GM08714 (cell line): Measurements from ENCODE around the gene SZT2.
"Not testable (repeated sequence)": the region's sequence is repeated elsewhere in the genome, so short reads cannot be mapped to it uniquely, and the experiment has no call there.

Experiments used
- H3K4me3 ChIP-seq: fragments of 200-500 bp; sonication (Bioruptor generic); 2 replicates; pipeline ENCODE4 v1.5.1; 2014; ENCODE audit warnings: mild to moderate bottlenecking, low read length, inconsistent platforms
- ZNF274 ChIP-seq: IDR thresholded peaks from 2 replicates; pipeline ENCODE4 v1.6.1; 2012; ENCODE audit warnings: mild to moderate bottlenecking, low read depth, low read length

The SZT2 gene

GRCh38 chr1:43368646-43369020, 21.1 kb upstream of the SZT2 start:
- no peak for TF ChIP-seq ZNF274
- H3K4me3 ChIP-seq, result peak overlapping the region; percentile 83

DNA sequence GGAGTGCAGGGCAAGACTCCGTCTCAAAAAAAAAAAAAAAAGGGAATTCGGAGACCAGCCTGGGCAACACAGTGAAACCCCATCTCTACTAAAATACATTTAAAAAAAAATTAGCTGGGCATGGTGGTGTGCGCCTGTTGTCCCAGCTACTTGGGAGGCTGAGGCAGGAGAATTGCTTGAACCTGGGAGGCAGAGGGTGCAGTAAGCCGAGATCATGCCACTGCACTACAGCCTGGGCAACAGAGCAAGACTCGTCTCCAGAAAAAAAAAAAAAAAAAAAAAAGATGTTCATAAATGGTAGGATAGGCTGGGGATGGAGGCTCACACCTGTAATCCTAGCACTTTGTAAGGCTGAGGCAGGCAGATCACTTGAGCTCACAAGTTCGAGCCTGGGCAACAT, 19.9 kb upstream of the SZT2 start:
- not testable (repeated sequence) for H3K4me3 ChIP-seq

DNA sequence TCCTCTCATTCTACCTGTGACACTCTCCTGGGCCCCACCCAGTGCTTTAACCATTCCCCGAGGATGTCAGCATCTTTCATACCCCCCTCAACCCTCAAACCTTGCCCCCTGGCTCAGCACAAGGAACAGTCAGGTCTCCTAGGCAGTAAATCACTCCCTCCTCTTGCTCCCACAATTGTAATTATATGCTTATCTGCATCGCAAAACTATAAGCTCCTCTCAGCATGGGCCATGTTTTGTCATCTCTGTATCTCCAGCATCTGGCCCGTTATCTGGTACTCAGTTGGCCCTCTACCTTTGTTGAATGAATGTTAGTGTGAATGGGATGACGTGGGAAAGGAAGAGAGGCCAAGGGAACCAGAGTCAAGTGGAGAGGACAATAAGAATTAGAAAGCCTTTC, 19.1 kb upstream of the SZT2 start:
- H3K4me3 ChIP-seq, result no peak overlapping the region
- no peak for TF ChIP-seq ZNF274

- no peak overlapping the region for H3K4me3 ChIP-seq
- TF ChIP-seq ZNF274, result no peak
Measured at GRCh38 chr1:43372172-43372571, 17.5 kb upstream of the SZT2 start.

GRCh38 chr1:43373066-43373940, 16.4 kb upstream of the SZT2 start:
- TF ChIP-seq ZNF274, result no peak
- H3K4me3 ChIP-seq, result no peak overlapping the region

- TF ChIP-seq ZNF274, result no peak
Measured at GRCh38 chr1:43376723-43377235, 12.9 kb upstream of the SZT2 start.

DNA sequence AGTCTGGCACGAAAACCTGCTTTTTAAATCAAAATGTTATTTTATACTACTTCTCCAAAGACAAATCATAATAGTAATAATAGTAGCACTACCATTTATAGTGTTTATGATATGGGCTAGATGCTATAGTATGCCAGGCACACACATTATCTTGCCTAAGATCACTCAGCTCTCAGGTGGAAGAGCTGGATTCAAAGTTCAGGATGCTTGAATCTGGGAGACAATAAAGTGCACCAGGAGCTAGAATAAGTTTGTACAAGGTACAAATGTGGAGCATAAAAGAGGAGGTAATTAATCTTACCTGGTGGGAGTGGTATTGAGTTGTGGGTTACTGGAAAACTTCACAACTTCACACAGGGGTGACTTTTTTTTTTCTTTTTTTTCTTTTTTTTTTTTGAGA, 11.9 kb upstream of the SZT2 start:
- no peak overlapping the region for H3K4me3 ChIP-seq
- TF ChIP-seq ZNF274, result no peak

More at GRCh38 chr1:43376723-43377235, 12.9 kb upstream of the SZT2 start:
- H3K4me3 ChIP-seq, result no peak overlapping the region

- TF ChIP-seq ZNF274, result no peak
- no peak overlapping the region for H3K4me3 ChIP-seq
Measured at GRCh38 chr1:43379476-43379875, 10.2 kb upstream of the SZT2 start.

DNA sequence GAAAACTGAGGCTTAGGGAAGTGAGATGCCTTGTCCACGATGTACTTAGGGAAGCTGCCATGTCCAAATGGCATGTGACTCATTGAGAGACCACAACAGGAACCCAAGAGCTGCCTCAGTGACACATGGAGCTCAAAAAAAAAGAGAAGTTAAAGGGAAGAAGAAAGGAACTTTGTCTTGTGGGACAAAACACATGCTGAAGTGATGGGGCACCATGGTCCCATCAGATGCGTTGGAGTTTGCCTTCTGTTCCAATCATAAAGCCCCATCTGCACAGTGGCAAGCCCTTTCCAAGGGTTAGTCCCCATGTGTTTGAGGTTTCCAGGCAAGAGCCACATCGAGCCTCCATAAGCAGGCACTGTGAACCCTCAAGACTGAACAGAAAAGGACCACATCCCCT, 8.1 kb upstream of the SZT2 start:
- no peak for TF ChIP-seq ZNF274
- H3K4me3 ChIP-seq, result no peak overlapping the region

GRCh38 chr1:43382027-43382779, 7.5 kb upstream of the SZT2 start:
- H3K4me3 ChIP-seq, result no peak overlapping the region
- TF ChIP-seq ZNF274, result no peak

DNA sequence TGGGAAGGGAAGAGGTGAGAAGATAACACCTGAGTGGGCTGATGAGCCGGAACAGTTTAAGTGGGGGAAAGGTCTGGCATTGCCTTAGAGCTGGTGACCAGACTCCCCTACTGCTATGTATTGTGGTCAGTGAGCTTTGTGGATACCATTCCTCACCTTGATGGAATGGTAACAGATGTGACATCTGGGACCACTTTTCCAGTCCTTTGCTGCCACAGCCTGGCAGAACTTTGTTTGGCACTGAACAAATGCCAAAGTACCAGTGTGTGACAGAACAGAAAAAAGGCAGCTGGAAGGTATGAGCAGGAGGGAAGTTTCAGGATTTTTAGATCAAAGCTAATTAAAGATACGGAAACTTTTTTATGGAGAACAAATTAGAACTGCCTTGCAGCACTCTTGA, 6.2 kb upstream of the SZT2 start:
- TF ChIP-seq ZNF274, result no peak

GRCh38 chr1:43386676-43387075, 3.0 kb upstream of the SZT2 start:
- no peak overlapping the region for H3K4me3 ChIP-seq
- TF ChIP-seq ZNF274, result no peak

More for the DNA sequence above, 6.2 kb upstream of the SZT2 start:
- H3K4me3 ChIP-seq, result no peak overlapping the region

DNA sequence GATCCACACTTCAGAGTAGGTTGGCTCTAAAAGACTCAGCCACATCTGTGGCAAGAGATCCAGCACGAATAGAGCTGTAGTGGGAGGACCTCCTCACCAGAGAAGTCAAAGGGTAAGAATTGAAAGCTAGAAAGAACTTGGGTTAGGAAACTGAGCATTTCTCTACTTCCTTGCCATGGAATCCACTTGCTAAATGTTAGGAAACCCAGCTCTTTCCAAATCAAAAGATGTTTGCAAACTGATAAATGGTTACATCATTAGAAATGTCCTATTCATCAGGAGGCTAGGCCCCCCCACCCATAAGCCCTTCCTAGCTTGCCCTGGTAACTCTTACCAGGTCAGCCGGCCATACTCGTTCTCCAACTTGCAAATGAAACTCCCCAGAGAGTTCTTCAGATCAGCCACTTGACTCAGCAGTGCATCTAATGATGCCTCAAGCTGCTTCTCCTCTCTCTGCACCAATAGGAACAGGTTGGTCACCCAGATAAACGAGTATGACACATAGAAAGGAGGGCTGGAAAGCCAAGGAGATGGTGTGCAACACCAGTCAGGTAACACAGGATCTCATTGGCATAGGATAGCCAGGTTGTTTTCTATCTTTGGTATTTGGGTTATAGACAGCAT, 1.6 kb upstream of the SZT2 start:
- H3K4me3 ChIP-seq, result peak overlapping the region; percentile 81; the same call in 1 of the 2 replicates
- TF ChIP-seq ZNF274, result no peak

DNA sequence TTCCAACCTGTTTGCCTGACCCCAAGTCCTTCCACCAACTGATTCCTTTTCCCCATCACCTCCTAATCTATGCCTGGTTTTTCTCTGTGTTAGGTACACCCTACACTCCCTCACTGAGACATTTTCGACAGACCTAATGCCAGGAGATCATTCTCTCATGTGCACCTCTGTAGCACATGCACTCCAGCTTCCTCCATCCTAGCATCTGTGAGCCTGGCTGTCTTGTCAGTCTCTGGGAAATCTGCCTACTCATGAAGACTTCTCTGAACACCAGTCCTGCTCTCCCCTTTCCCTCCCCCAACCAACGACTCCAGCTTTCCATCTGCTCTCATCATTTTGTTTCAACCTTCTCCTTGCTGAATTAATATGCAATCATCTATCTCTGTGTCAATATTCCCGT, 1.1 kb upstream of the SZT2 start:
- no peak for TF ChIP-seq ZNF274
- H3K4me3 ChIP-seq, result peak overlapping the region; percentile 81

- no peak for TF ChIP-seq ZNF274
- no peak overlapping the region for H3K4me3 ChIP-seq
Measured at GRCh38 chr1:43392702-43393101, 3.0 kb downstream of the SZT2 start.

- H3K4me3 ChIP-seq, result no peak overlapping the region
- no peak for TF ChIP-seq ZNF274
Measured at GRCh38 chr1:43395523-43395922, 5.8 kb downstream of the SZT2 start.
